Stimulated activated CD4-positive, alpha-beta T cell treated with anti-CD3 and anti-CD28 coated beads, TNF-alpha, amount 100 ng/mL, for 1 hour (primary cell): ENCODE measurements around the gene KRT8.
A peak's percentile ranks its signal among the peaks of the same experiment; 100 is the strongest.

Experiments used
- DNase-seq, 3 donors: peaks; one replicate each; pipeline ENCODE4 v3.0.0-alpha.2; 2020; ENCODE audit warnings: low read depth in 3 of 3, low spot score in 1 of 3

KRT8 gene

DNA sequence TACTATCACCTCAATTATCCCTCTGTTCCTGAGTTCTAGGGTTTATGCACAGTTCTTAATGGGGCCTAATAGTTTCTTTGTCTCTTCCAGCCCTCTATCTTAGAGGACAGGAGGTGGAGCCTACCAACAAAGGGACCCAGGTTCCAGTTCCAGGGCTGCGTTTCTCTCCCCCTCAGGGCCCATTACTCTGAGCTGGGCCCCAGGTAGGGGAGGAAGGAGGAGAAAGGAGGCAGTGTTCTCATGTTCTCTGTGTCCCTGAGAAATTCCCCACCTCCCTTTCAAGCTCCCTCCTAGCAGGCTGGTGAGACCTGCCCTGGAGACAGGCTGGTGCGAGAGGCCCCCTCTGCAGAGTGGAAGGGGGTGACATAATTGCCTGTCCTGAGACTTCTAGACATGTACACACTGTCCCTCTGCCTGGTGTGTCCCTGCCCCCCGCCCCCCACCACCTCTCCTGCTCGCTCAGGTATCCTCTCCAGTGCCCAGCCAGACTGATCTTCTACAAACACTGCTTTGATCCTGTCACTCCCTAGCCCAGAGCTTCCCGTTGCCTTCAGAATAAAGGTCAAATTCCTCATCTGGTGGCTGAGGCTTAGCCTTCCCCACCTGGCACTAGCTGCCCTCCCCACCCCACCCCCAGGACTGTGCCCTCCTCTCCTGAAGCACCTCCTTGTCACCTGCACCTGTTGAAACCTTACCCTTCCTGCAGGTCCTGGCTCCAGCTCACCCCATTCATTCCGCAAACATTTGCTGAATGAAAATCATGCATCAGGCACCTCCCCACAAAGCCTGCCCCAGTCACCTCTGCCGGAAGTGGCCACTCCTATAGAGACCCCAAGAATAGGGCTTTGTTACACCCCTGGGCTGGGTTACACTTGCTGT lies 21.1 kb upstream of the KRT8 start:
- DNase-seq: no peak

DNA sequence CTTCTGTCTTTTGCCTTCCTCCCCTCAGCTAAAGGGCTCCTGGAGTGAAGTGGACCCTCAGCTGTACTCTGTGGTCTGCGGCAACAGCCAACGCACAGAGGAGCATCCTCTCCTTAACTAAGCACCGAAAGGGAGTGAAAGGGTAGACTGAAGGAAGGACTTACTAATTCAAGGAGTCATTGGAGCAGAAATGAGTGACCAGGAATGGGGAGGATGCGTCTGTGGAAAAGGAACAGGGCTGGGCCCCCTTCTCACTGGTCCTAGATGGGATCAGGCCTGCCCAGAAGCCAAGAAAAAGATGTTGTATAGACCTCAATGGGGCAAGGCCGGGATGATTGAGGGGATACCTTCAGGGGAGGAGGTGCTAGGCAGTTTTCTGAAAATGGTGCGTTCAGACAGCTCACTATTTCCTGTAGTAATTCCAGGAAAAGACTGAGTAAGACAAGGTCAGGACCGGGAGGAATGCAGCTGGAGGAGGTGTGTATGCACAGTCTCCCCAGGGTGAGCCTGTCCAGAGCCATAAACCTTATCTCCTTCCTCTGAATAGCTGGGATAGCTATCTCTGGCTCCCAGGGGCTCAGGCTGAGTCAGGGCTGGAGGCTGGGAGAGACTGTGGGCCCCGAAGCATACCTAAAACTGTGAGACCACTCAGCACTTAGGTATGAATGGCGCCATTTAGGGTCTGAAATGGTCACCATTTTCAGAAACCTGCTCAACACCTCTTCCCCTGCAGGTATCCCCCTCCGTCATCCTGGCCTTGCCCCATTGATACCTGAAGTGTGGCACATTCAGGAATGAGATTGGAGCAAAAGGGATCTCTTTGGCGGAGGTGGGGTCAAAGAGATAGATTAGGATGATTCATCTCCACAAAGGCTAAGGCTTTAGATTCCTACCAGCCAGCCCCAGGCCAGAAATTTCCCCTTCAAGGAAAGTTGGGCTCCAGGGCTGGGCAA lies 20.2 kb upstream of the KRT8 start:
- no peak for DNase-seq

DNA sequence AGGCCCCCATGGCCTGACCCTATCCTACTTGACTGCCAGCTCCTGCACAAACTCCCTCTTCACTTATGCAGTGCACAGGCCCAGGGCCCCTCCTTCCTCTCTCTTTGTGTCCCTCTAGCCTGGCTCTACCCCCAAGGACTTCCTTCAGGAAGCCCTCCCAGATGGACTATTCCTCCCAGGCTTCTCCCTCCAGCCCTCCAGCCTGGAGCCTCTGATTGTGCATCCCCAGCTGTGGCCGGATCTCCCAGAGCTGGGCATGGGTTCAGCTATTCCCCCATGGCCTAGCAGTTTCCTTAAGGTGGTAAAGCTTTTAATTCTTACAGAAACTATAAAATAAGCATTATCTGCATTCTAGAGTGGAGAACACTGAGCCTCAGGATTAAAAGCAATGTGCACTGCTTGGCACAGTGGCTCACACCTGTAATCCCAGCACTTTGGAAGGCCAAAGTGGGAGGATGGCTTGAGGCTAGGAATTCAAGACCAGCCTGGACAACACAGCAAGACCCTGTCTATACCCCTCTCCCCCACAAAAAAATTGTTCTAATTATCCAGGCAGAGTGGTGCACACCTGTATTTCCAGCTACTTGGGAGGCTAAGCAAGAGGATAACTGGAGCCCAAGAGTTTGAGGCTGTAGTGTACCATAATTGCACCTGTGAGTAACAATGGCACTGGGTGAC lies 16.8 kb upstream of the KRT8 start:
- no peak for DNase-seq

DNA sequence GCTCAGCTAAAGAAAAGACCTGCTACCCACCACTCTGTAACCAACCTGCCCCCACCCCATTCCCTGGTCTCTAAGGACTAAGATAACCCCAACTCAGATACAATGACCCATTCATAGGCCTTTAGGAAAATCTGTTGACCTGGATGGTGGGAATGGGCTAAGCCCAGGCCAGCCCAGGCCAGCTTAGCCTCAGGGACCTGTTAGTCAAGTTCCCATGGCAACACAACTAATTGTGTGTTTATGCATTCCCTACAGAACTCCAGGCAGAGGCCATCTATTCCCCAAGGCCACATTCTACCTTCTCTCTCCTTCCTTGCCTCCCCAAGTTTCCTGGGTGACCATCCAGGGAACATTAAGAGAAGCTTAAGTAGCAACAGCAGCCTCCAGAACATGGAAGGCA lies 16.1 kb upstream of the KRT8 start:
- no peak for DNase-seq

DNA sequence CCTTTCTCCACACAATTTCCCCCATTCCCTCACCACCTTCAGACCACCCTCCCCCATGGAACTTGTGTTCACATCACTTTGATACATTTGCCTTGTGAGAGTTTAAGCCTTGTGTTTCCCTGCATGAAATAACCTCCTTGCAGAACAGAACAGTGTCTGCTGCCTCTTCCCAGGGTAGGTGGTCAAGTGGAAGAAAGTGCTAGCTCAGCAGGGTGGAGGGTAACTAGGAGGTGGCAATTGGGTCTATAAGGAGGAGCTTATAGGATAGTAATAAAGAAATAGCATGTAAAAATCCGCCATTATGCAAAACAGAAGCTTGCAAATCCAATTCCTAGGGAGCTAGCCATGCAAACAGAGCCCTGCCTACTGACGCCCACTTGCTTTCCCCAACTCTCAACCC lies 13.9 kb upstream of the KRT8 start:
- no peak for DNase-seq

DNA sequence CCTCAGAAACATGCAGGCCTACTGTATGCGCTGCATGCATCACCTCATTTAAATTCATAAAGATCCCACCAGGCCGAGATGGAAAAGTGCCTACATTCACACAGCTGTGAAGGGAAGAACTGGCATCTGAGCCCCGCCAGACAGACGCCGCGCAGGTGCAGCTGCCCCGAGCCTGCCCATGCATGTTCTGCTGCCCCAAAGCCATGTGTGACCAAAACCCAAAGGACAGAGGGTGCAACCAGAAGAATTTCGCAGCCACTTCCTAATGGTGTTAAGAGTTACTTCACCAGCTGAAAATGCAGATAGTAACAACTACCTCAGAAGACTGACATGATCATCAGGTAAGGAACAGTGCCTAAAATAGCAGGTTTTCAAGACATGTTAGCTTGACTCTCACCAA lies 13.5 kb upstream of the KRT8 start:
- no peak for DNase-seq

DNA sequence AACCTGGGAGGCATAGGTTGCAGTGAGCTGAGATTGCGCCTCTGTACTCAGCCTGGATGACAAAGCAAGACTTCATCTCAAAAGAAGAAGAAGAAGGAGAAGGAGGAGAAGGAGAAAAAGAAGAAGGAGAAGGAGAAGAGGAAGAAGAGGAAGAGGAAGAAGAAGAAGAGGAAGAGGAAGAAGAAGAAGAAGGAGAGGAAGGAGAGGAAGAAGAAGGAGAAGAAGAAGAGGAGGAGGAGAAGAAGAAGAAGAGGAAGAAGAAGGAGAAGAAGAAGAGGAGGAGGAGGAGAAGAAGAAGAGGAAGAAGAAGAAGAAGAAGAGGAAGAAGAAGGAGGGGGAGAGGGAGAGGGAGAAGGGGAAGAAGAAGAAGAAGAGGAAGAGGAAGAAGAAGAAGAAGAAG lies 12.9 kb upstream of the KRT8 start:
- no peak for DNase-seq

DNA sequence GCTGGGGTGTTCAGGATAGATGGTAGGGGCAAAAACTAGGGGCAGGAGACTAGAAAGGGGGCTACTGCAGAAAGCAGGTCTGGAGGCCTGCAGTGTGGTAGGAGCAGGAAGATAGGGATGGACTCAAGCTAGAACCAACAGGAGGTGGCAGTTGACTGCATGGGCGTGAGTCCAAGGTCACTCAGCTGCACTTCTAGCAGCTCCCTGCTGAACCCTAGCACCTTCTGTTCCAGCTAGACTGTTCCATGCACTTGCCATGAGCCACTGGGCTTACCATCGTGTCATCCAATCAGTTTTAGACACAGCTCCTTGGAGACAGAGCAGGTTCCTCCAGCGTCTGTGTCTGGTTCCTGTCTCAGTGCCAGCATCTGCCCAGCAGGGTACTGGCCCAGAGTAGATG lies 11.3 kb upstream of the KRT8 start:
- DNase-seq: no peak

DNA sequence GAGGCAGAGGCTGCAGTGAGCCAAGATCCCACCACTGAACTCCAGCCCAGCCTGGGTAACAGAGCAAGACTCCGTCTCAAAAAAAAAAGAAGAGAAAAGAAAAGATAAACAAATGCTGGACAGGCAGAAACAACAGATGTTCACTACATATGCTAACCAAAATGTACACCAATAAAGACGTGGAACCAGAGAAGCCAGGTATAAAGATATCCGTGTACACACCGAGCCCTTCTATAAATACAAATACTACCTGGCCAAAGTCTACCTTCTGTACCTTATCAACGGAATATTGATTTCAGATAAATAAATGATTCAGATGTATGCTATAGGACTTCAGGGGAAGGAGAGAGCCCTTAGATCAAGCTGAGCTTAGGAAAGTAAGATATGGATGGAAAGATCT lies 10.8 kb upstream of the KRT8 start:
- no peak for DNase-seq

DNA sequence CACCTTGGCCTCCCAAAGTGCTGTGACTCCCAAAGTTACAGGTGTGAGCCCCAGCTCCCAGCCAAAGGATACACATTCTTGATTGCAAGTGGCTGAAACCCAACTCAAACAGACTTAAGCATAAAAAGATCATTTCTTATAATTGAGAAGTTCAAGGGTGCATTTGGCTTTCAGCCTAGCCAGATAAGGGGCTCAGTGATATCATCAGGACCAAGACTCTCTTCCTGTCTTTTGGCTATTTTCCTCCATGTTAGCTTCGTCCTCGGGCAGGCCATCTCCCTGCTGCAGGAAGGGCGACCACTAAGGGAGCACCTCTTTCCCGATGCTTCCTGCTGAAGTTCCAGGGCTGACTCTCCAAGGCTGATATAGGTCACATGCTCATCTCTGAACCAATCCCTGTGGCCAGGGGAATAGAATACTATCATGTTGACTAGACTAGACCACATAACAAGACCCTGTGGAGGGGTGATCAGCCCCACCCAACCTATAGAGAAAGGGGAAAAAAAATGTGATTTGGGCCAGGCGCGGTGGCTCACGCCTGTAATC lies 9.8 kb upstream of the KRT8 start:
- no peak for DNase-seq

DNA sequence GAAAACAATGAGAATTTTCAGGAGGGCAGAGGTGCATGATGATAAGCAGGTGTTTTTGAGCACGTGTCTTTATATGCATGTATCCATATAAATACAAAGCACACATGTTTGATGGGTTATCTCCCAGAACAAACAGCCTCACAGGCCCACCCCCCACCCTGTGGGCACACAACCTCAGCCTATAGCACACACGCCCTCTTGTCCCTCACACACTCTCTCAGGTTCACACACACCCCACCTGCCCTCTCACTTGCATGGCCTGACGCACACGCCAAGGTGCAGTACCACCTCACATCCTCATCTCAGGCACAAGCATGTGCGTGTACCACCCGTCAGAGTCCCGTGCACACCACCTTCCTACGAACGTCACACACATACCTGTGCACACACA lies 8.6 kb upstream of the KRT8 start:
- no peak for DNase-seq

DNA sequence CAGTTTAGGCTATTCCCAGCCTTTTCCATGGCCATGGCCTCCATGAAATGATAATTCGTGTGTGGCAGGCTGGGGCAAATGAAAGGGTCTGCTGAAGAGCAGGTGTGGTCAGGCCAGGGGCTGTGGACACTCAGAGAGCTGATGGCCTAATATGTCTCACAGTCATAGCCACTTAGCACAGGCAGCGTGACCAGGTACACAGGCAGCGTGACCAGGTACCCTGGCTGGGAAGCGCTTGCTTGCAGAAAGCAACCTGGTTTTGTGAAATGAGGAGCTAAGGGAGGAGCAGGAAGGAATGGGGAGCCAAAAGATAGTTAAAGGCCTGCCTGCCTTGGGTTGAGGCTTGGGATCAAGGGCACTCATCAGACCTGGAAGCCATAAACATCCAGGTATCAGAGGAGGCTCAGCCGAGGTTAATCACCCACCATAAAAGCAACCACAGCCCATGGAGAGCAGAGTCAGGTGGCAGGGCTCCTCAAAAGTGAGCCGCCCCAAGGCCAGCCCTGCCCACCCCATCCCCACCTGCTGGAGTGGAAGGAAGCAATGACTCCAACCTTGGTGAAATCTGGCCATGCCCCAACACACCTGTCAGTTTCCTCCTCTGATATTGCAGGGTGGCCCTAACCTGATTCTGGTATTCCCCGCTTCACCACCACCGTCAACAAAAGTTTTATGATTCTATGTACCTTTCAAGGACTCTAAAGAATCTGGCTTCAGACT lies 8.0 kb upstream of the KRT8 start:
- no peak for DNase-seq

DNA sequence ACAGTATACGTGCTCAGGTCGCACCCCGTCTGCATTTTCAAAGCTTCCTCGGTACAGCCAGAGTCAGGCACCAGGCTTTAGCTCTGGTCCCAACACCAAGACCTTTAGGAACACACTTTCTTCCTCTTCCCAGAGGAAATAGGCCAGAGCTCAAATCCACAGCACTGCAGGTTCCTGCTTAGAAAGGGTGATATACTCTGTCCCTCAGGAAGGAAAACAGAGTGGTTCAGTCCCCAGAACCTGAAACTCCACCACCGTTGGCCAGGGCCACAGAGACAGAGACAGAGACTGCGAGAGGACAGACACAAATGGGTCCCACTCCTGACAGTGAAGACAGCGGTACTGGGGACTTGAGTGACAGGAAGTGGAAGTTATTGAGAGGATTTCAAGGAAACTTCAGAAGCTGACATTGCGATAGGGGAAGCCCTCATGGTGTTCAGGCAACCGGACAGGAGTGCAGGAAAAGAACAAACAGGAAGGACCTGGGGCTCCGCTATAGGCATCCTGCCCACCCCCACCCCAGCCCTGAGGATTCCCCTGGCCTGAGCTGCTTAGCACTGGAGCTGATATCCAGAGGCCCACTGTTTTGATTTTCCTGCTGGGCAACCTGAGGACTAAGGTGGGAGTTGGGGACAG lies 5.5 kb upstream of the KRT8 start:
- DNase-seq: no peak

DNA sequence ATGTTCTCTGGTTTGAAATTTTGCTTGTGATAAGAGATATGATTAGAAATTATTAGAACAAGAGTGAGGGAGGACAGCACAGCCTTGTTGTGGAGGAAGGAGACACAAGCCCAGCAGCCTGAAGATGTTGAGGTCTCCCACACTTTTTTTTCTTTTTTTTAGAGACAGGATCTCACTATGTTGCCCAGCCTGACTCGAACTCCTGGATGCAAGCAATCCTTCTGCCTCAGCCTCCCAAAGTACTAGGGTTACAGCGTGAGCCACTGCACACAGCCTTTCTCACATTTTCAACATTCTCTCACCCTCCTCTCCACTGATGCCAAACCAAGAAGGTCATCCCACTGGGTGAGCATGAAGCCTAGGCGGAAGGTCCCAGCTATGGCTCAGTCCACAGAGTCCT lies 4.9 kb upstream of the KRT8 start:
- DNase-seq: no peak

DNA sequence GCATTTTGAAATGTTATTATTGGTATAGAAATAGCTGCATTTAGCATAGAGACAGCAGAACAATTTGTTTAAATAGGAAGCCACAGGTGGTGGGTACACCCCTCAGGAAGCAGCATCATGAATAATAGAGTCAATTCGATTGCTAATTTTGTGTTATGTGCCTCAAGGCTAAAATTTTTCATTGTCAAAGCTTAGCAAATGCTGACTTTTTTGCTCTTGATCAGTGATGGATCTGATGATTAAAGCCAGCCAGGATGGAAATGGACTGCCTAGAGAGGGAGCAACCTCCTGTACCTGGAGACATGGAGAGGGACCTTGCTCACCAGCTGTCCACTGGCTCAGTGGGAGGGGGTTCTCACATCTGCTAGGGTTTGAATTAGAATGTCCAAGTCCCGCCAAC lies 4.5 kb upstream of the KRT8 start:
- no peak for DNase-seq

DNA sequence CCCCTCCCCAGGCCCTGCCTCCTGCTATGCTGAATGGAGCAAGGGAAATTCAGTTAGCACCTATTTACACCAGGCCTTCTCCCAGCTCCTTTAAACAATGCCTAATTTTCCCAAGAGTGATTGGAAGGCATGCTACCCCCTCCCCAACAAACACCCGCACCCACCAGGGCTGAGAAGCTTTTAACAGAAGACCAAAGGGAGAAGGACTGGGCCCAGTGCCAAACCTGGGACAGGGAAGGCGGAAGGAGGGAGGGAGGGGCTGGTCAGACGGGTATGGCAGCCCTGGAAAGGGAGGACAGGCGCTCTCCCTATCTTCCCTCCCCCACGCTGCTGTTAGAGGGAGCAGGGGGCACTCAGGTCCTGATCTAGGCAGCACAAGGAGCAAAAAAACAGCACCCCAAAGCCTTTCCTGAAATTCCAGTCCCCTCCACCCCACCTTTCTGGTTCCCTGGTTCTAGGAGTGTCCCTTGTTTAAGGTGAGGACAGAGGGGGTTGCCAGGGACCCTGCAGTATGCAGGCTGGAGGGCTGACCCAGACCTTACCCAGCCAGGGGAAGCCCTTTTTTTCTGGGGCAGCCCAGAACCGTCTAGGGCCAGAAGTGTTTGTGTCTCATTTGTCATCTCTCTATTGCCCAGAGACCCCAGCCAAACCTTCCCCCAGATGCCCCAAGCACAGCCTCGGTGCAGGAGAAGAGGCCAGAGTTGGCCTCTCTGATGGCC lies 2.4 kb upstream of the KRT8 start:
- no peak for DNase-seq

DNA sequence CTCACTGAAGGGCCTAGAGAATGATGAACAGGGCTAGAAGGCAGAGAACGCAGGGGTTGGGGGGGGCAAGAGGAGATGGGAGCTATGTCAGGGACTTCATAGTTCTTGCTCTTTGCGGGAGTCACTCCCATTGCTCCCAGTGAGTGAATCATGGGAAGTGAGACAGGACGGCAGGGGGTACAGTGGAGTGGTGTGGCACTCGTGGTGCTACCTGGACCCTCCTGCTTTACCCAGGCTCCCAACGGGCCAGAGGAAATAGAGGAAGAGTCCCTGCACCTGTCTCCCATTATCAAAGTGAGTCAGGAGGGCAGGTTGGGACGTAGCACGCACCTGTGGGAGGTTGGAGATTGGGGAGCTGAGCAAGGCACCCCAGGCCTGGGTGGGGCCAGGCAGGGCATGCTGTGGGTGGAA lies 1.3 kb upstream of the KRT8 start:
- DNase-seq: no peak

DNA sequence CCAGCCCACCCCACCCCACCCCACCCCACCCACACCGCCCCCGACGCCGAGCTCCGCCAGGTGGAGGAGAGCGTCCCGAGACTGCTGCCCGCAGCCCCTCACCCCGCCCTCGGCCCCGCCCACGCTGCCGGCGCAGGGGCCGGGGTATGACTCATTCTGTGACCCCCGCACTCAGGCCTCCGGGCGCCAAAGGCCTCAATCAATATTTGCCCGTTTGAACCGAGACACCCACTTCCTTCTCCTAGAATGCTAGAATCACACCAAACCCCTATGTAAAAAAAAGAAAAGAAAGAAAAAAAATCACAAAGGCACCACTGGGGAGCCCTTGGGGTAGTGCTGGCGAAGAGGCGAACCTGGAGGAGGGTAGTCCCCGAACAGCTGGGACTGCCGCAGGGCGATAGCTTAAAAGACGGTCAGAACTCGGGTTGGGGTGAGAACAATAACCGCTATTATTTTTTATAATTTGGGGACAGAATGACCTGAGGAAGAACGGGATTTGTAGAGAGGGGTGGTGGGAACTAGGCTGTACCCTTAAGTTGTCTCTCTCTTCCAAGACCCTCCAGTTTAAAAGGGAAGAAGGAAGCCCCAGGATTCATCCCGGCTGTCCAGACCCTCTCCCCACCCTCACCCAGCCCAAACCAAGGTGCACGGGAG lies 894 bp downstream of the KRT8 start:
- peak in 1 of 3 donors; percentile 14 for DNase-seq

DNA sequence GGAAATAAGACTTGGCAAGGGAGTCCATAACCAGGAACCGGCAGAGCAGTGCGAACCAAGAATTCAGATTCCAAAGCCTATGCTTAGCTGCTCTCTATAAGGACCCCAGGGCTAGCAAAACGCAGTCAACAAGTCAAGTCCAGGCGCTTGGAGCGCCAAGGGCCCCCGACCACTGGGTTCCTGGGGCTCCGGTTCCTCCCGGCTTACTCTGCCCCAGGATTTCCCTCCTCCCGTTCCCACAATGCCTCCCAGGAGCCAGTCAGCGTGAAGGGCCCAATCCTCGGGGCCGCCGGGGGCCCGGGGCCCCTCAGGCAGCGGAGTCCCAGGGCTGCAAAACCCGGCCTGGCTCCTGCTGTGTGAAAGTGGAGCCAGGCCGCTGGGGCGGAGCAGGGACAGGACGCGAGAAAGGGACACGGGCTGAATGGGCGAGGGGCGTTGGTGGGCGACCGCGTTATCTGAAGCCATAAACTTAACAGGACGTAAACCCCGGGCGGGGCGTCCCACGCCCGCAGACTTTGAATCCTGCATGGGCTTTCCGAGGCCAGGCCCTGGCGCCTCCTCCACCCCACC lies 1.5 kb downstream of the KRT8 start:
- peak in 1 of 3 donors; percentile 45 for DNase-seq
